CD4-positive, alpha-beta T cell (primary cell): ENCODE measurements around the gene FMN1. TPM values are rescaled to one million over a fixed set of nuclear protein-coding genes. Genes with fewer than 3 reads are reported as not detected.
"Not testable (repeated sequence)": the region's sequence is repeated elsewhere in the genome, so short reads cannot be mapped to it uniquely, and the experiment has no call there.

ENCODE experiments used
- ATAC-seq: fragments of 200-7000 bp; cut with Tn5 transposase; one replicate; pipeline ENCODE4 v1.10.0; 2022; ENCODE audit warnings: mild to moderate bottlenecking; ENCODE audit not compliant: poor library complexity
- CTCF ChIA-PET: fragments of 350-600 bp; sonication (Branson Sonifier 250); formaldehyde crosslinking; loops from one replicate; lab custom pipeline; 2021; ENCODE audit warnings: antibody characterized with exemption, inconsistent platforms; lab: Charles Lee
- POLR2A ChIA-PET: fragments of 350-600 bp; sonication (Branson Sonifier 250); formaldehyde crosslinking; loops from one replicate; lab custom pipeline; 2021; ENCODE audit warnings: antibody characterized with exemption, inconsistent platforms; lab: Charles Lee
- DNase-seq, 14 experiments: peaks; one replicate each; pipeline ENCODE4 v3.0.0-alpha.2; 2013 to 2020; ENCODE audit warnings: mixed read lengths in 2 of 14
- H3K27ac ChIP-seq, 2 donors: one replicate each; pipeline versions ENCODE4 v1.5.1 to v1.7.0; 2013; ENCODE audit warnings: low read length in 2 of 2, low read depth in 1 of 2, mild to moderate bottlenecking in 1 of 2
- H3K27me3 ChIP-seq, 2 experiments: 1 replicate in 1 of 2; 2 replicates in 1 of 2; pipeline versions ENCODE4 v1.6.1 to v1.7.0; 2013; ENCODE audit warnings: low read length in 2 of 2, control low read depth in 1 of 2, mild to moderate bottlenecking in 1 of 2, moderate library complexity in 1 of 2; ENCODE audit not compliant: insufficient read depth in 2 of 2, control insufficient read depth in 1 of 2
- H3K36me3 ChIP-seq: one replicate; pipeline ENCODE4 v1.6.1; 2013; ENCODE audit warnings: low read length, control low read depth; ENCODE audit not compliant: insufficient read depth
- H3K4me1 ChIP-seq: one replicate; pipeline ENCODE4 v1.6.1; 2013; ENCODE audit warnings: low read length, control low read depth; ENCODE audit not compliant: insufficient read depth
- H3K4me3 ChIP-seq: one replicate; pipeline ENCODE4 v1.5.1; 2013; ENCODE audit warnings: mild to moderate bottlenecking, low read length, moderate library complexity
- H3K9me3 ChIP-seq, 2 experiments: 1 replicate in 1 of 2; 2 replicates in 1 of 2; pipeline versions ENCODE4 v1.6.1 to v1.7.0; 2013; ENCODE audit warnings: low read length in 2 of 2, mild to moderate bottlenecking in 2 of 2, control low read depth in 1 of 2, moderate library complexity in 1 of 2; ENCODE audit not compliant: control insufficient read depth in 1 of 2, insufficient read depth in 1 of 2
- H3K27ac Mint-ChIP-seq: one replicate; pipeline ENCODE4 v1.8.0; 2020; ENCODE audit warnings: mixed read lengths
- H3K27me3 Mint-ChIP-seq: one replicate; pipeline ENCODE4 v1.8.0; 2021; ENCODE audit warnings: mixed read lengths
- H3K36me3 Mint-ChIP-seq: one replicate; pipeline ENCODE4 v1.8.0; 2021; ENCODE audit warnings: low read depth, mixed read lengths
- H3K4me1 Mint-ChIP-seq: one replicate; pipeline ENCODE4 v1.8.0; 2021; ENCODE audit warnings: low read depth, mixed read lengths
- H3K4me3 Mint-ChIP-seq: one replicate; pipeline ENCODE4 v1.8.0; 2020; ENCODE audit warnings: mild to moderate bottlenecking, mixed read lengths
- H3K9me3 Mint-ChIP-seq: one replicate; pipeline ENCODE4 v1.8.0; 2020; ENCODE audit warnings: mixed read lengths
- intact Hi-C, 2 experiments: fragments of 100-400 bp; cut with DNase I in 1 of 2; cut with micrococcal nuclease in 1 of 2; formaldehyde crosslinking; loops; one replicate each; pipeline versions ENCODE4 v1.15.1 to v1.9.0; 2023 to 2025; cut with DNase I, micrococcal nuclease
- total RNA-seq, 174 experiments: library from RNA in 2 of 174; stranded (reverse) in 2 of 174; gene quantifications; one replicate each; pipeline ENCODE4 v1.2.3 and lab custom pipeline; 2021 to 2026
- TF ChIP-seq, protein P1 (sequence below): fragments of 200-600 bp; IDR thresholded peaks from one replicate; pipeline ENCODE4 v1.8.0; 2022; ENCODE audit warnings: antibody characterized with exemption, mild to moderate bottlenecking

The FMN1 gene
- total RNA-seq, 2 experiments from 2014 or later, result 0.39 to 0.55 TPM

DNA sequence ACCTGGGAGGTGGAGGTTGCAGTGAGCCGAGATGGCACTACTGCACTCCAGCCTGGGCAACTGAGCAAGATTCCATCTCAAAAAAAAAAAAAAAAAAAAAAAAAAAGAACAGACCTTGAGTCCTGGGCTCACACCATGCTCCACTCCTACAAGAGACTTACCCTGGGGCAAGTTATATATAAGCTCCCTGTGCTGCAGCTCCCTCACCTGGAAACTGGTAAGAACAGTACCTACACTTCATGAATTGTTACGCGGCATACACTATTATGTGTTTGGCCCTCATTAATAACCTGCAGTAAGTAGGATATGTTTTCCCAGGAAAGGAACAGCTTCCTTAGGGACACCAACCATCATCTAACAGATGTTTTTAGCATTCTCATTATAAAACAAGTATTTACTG, 119.6 kb downstream of the FMN1 start:
- Histone ChIP-seq H3K27me3 (no peaks in the 10 kb centered on the region), H3K4me1 (no peaks in the 10 kb centered on the region), H3K9me3 (no peaks in the 10 kb centered on the region), H3K4me3 (no peak overlapping the region), H3K27ac (no peak overlapping the region), H3K36me3 (no peaks in the 10 kb centered on the region)
- ATAC-seq, result no peak
- Mint-ChIP-seq H3K4me1 (no peaks in the 10 kb centered on the region), H3K27me3 (peaks cover 10% of the 10 kb centered on the region), H3K9me3 (no peaks in the 10 kb centered on the region), H3K27ac (no peak overlapping the region), H3K4me3 (no peak overlapping the region), H3K36me3 (no peaks in the 10 kb centered on the region)
- CTCF ChIA-PET, result no interaction called here
- intact Hi-C loops, result no loop called here
- POLR2A ChIA-PET, result no interaction called here
- DNase-seq, result peak in 1 of 14 experiments; percentile 9
- TF ChIP-seq, protein P1, sequence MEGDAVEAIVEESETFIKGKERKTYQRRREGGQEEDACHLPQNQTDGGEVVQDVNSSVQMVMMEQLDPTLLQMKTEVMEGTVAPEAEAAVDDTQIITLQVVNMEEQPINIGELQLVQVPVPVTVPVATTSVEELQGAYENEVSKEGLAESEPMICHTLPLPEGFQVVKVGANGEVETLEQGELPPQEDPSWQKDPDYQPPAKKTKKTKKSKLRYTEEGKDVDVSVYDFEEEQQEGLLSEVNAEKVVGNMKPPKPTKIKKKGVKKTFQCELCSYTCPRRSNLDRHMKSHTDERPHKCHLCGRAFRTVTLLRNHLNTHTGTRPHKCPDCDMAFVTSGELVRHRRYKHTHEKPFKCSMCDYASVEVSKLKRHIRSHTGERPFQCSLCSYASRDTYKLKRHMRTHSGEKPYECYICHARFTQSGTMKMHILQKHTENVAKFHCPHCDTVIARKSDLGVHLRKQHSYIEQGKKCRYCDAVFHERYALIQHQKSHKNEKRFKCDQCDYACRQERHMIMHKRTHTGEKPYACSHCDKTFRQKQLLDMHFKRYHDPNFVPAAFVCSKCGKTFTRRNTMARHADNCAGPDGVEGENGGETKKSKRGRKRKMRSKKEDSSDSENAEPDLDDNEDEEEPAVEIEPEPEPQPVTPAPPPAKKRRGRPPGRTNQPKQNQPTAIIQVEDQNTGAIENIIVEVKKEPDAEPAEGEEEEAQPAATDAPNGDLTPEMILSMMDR, result no peak

DNA sequence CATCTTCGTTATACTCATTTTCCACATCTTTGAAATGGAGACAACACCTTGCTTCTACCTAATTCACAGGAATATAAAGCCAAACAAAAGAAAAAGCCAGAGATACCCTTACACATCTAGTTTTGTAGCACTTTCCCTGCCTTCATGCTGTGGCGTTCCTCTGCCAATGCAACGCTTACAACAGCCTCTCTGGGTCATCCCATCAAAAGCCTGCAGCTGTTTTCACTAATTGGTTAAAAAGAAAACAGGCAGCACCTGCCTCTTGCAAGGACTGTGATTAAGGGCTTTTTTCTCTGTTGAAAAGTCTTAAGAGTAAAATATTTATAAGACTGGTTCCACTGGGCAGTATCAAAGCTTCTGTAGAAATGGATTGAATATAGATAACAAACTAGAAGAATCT, 120.3 kb downstream of the FMN1 start:
- Mint-ChIP-seq H3K27ac (no peak overlapping the region), H3K36me3 (no peaks in the 10 kb centered on the region), H3K4me3 (no peak overlapping the region), H3K4me1 (no peaks in the 10 kb centered on the region), H3K27me3 (peaks cover 10% of the 10 kb centered on the region), H3K9me3 (no peaks in the 10 kb centered on the region)
- Histone ChIP-seq H3K36me3 (no peaks in the 10 kb centered on the region), H3K9me3 (no peaks in the 10 kb centered on the region), H3K4me3 (no peak overlapping the region), H3K27me3 (no peaks in the 10 kb centered on the region), H3K27ac (no peak overlapping the region), H3K4me1 (no peaks in the 10 kb centered on the region)
- intact Hi-C loops, result no loop called here
- ChIA-PET CTCF (no interaction called here), POLR2A (no interaction called here)
- DNase-seq, result no peak
- no peak for ATAC-seq
- TF ChIP-seq, protein P1, result no peak

DNA sequence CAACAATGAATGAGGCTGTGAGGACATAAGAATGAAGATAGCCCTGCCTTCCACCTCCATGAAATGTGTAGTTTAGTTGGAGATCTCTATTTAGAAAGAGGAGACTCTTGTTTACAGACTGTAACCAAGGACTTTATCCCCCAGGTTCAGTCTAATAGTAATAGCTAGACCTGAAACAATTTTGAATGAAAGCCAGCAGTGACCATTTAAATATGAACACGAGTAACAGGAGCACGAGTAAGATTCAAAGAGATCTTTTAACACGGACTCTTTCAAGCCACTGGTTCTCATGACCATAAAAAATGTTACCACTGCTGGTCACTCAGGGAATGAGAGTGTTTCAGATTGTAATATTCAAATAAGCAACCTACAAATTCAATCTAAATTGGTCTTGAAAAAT, 123.1 kb downstream of the FMN1 start:
- Mint-ChIP-seq H3K27ac (no peak overlapping the region), H3K36me3 (no peaks in the 10 kb centered on the region), H3K9me3 (no peaks in the 10 kb centered on the region), H3K27me3 (peaks cover 14% of the 10 kb centered on the region), H3K4me1 (peaks cover 18% of the 10 kb centered on the region), H3K4me3 (no peak overlapping the region)
- intact Hi-C loops, result no loop called here
- no peak overlapping the region for H3K27ac ChIP-seq
- H3K36me3 ChIP-seq, result no peaks in the 10 kb centered on the region
- POLR2A ChIA-PET, result no interaction called here
- no peaks in the 10 kb centered on the region for H3K9me3 ChIP-seq
- no peak for ATAC-seq
- no peak for DNase-seq
- TF ChIP-seq, protein P1, result no peak
- H3K4me1 ChIP-seq, result peaks cover 13% of the 10 kb centered on the region
- H3K27me3 ChIP-seq, result no peaks in the 10 kb centered on the region
- H3K4me3 ChIP-seq, result no peak overlapping the region
- CTCF ChIA-PET, result no interaction called here

DNA sequence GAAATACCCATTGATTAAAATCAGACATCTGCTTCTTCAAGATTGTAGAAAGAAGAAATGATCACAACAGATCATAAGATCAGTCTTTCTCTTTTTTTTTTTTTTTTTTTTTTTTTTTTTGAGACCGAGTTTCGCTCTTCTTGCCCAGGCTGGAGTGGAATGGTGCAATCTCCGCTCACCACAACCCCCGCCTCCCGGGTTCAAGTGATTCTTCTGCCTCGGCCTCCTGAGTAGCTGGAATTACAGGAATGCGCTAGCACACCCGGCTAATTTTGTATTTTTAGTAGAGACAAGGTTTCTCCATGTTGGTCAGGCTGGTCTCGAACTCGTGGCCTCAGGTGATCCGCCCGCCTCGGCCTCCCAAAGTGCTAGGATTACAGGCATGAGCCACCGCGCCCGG, 124.6 kb downstream of the FMN1 start:
- H3K4me3 Mint-ChIP-seq, H3K36me3 ChIP-seq, H3K9me3 ChIP-seq, ATAC-seq, H3K9me3 Mint-ChIP-seq, H3K4me3 ChIP-seq, DNase-seq, H3K27ac Mint-ChIP-seq, H3K27me3 ChIP-seq, H3K36me3 Mint-ChIP-seq, POLR2A ChIA-PET, H3K27ac ChIP-seq, intact Hi-C loops: not testable (repeated sequence)
- CTCF ChIA-PET, result interaction anchor here (0.7 kb wide), 1 partner anchor 660 kb away, joined by 3 read pairs; no protein-coding TSS in a partner anchor
- peaks cover 13% of the 10 kb centered on the region for H3K4me1 ChIP-seq
- Mint-ChIP-seq H3K27me3 (peaks cover 14% of the 10 kb centered on the region), H3K4me1 (peaks cover 18% of the 10 kb centered on the region)
